Mammary epithelial cell (primary cell): ENCODE measurements around the gene TSPAN1.

Source experiments
- CTCF ChIP-seq, 2 donors: IDR thresholded peaks in 1 of 2; conservative IDR thresholded peaks in 1 of 2; 2 replicates each; pipeline ENCODE4 v1.5.1; 2011 to 2012; ENCODE audit warnings: inconsistent platforms in 2 of 2, low read length in 2 of 2, mild to moderate bottlenecking in 2 of 2, control low read depth in 1 of 2, low read depth in 1 of 2; ENCODE audit not compliant: insufficient read depth in 1 of 2; ENCODE audit errors: extremely low read depth in 1 of 2
- EZH2 ChIP-seq: IDR thresholded peaks from 2 replicates; pipeline ENCODE4 v1.6.1; 2012; ENCODE audit warnings: low read length, inconsistent platforms, borderline replicate concordance

GRCh38 chr1:46171871-46172270, 3.0 kb upstream of the TSPAN1 start:
- TF ChIP-seq CTCF (conservative IDR thresholded peaks at IDR 0.05 in 1 of 2, IDR thresholded peaks at IDR 0.05 in 1 of 2; ENCODE audit: extremely low read depth in 1 of 2, insufficient read depth in 1 of 2, low read depth in 1 of 2, low read length in 2 of 2) (no peak), EZH2 (no peak)
